DND-41 (cell line): ENCODE measurements around the gene GAB1.

Experiments used
- ATAC-seq: fragments of 200-7000 bp; cut with Tn5 transposase; 3 replicates; pipeline ENCODE4 v1.9.1; 2021; ENCODE audit warnings: low read depth; ENCODE audit not compliant: insufficient read depth
- DNase-seq: peaks from one replicate; pipeline ENCODE4 v3.0.0-alpha.2; 2020
- H2AFZ ChIP-seq: 2 replicates; pipeline ENCODE4 v1.6.0; 2012; ENCODE audit warnings: low read depth, low read length
- H3K27ac ChIP-seq: 2 replicates; pipeline ENCODE4 v1.5.1; 2012; ENCODE audit warnings: low read length, inconsistent platforms
- H3K27me3 ChIP-seq: fragments of 200-600 bp; sonication (generic); 2 replicates; pipeline ENCODE4 v1.6.0; 2012; ENCODE audit warnings: low read length, mild to moderate bottlenecking, inconsistent platforms; ENCODE audit not compliant: insufficient read depth, poor library complexity
- H3K36me3 ChIP-seq: 2 replicates; pipeline ENCODE4 v1.5.1; 2012; ENCODE audit warnings: low read length, inconsistent platforms; ENCODE audit not compliant: insufficient read depth
- H3K4me1 ChIP-seq: 2 replicates; pipeline ENCODE4 v1.5.1; 2012; ENCODE audit warnings: mild to moderate bottlenecking, low read length; ENCODE audit not compliant: insufficient read depth
- H3K4me2 ChIP-seq: 2 replicates; pipeline ENCODE4 v1.6.0; 2012; ENCODE audit warnings: mild to moderate bottlenecking, moderate library complexity, low read length, inconsistent platforms; ENCODE audit not compliant: insufficient read depth
- H3K4me3 ChIP-seq, 2 experiments: fragments of 200-600 bp in 1 of 2; shearing (Covaris generic) in 1 of 2; 2 replicates each; pipeline ENCODE4 v1.5.1; 2012 to 2016; ENCODE audit warnings: inconsistent platforms in 2 of 2, low read length in 2 of 2, mild to moderate bottlenecking in 2 of 2, low read depth in 1 of 2, moderate library complexity in 1 of 2
- H3K79me2 ChIP-seq: 2 replicates; pipeline ENCODE4 v1.6.0; 2012; ENCODE audit warnings: low read length, inconsistent platforms; ENCODE audit not compliant: insufficient read depth
- H3K9ac ChIP-seq: 2 replicates; pipeline ENCODE4 v1.6.0; 2012; ENCODE audit warnings: low read depth, mild to moderate bottlenecking, inconsistent platforms, low read length, moderate library complexity
- H3K9me3 ChIP-seq: 2 replicates; pipeline ENCODE4 v1.5.1; 2012; ENCODE audit warnings: low read length, moderate library complexity, mild to moderate bottlenecking, inconsistent platforms; ENCODE audit not compliant: insufficient read depth, severe bottlenecking
- H4K20me1 ChIP-seq: 2 replicates; pipeline ENCODE4 v1.6.0; 2012; ENCODE audit warnings: low read length; ENCODE audit not compliant: insufficient read depth
- CTCF ChIP-seq: IDR thresholded peaks from 2 replicates; pipeline ENCODE4 v1.5.1; 2012; ENCODE audit warnings: borderline replicate concordance, low read length, moderate library complexity, mild to moderate bottlenecking; ENCODE audit not compliant: poor library complexity, severe bottlenecking; ENCODE audit errors: extremely low read depth
- EZH2 ChIP-seq: IDR thresholded peaks from 3 replicates; pipeline ENCODE4 v1.6.1; 2012; ENCODE audit warnings: borderline replicate concordance, low read depth, mild to moderate bottlenecking, moderate library complexity, low read length, inconsistent platforms; ENCODE audit not compliant: severe bottlenecking

GAB1 gene

GRCh38 chr4:143517764-143518163 is 181.1 kb downstream of the GAB1 start:
- TF ChIP-seq EZH2 (no peak), CTCF (no peak)
- Histone ChIP-seq H4K20me1 (peaks cover 54% of the 10 kb centered on the region), H3K9me3 (no peaks in the 10 kb centered on the region), H3K27ac (no peak overlapping the region), H3K27me3 (no peaks in the 10 kb centered on the region), H3K36me3 (peaks cover 75% of the 10 kb centered on the region), H3K79me2 (peaks cover 89% of the 10 kb centered on the region), H3K9ac (no peak overlapping the region), H3K4me1 (peaks cover 41% of the 10 kb centered on the region), H3K4me3 (peak overlapping the region in 1 of 2 experiments; percentile 24; a peak in 1 of 4 replicates), H2AFZ (no peak overlapping the region), H3K4me2 (peak overlapping the region; percentile 91; the same call in 1 of the 2 replicates)
- ATAC-seq (no peak), DNase-seq (no peak)
